GM19193 (cell line): Measurements from ENCODE around the gene PPP1R3G.

Source experiments
- POLR2A ChIP-seq: IDR thresholded peaks from 4 replicates; pipeline ENCODE4 v1.6.1; 2011; ENCODE audit not compliant: insufficient read depth, insufficient read length; ENCODE audit errors: extremely low read depth

PPP1R3G gene

GRCh38 chr6:5084781-5085647 is at the start of gene PPP1R3G:
TSS of gene PPP1R3G (plus strand) at chr6:5085341. CDS start at chr6:5085486, 145 bp downstream.
- no peak for TF ChIP-seq POLR2A

GRCh38 chr6:5036269-5036668 is 48.9 kb upstream of the PPP1R3G start:
- no peak for TF ChIP-seq POLR2A

- no peak for TF ChIP-seq POLR2A
Observed at GRCh38 chr6:5041955-5042354, 43.2 kb upstream of the PPP1R3G start.

- TF ChIP-seq POLR2A: no peak
Observed at GRCh38 chr6:5042436-5042835, 42.7 kb upstream of the PPP1R3G start.

GRCh38 chr6:5044866-5045265 is 40.3 kb upstream of the PPP1R3G start:
- no peak for TF ChIP-seq POLR2A

GRCh38 chr6:5045416-5045815 is 39.7 kb upstream of the PPP1R3G start:
- no peak for TF ChIP-seq POLR2A

- TF ChIP-seq POLR2A: no peak
Observed at GRCh38 chr6:5046430-5046829, 38.7 kb upstream of the PPP1R3G start.

- TF ChIP-seq POLR2A: no peak
Observed at GRCh38 chr6:5050009-5050408, 35.1 kb upstream of the PPP1R3G start.

GRCh38 chr6:5051394-5051793 is 33.7 kb upstream of the PPP1R3G start:
- no peak for TF ChIP-seq POLR2A

GRCh38 chr6:5053038-5053437 is 32.1 kb upstream of the PPP1R3G start:
- no peak for TF ChIP-seq POLR2A

GRCh38 chr6:5053864-5054244 is 31.3 kb upstream of the PPP1R3G start:
- TF ChIP-seq POLR2A: no peak

- no peak for TF ChIP-seq POLR2A
Observed at GRCh38 chr6:5054245-5054873, 30.8 kb upstream of the PPP1R3G start.

- no peak for TF ChIP-seq POLR2A
Observed at GRCh38 chr6:5055118-5055517, 30.0 kb upstream of the PPP1R3G start.

- TF ChIP-seq POLR2A: no peak
Observed at GRCh38 chr6:5058254-5058653, 26.9 kb upstream of the PPP1R3G start.

GRCh38 chr6:5059036-5059896 is 25.9 kb upstream of the PPP1R3G start:
- no peak for TF ChIP-seq POLR2A
